Measurements from ENCODE around the gene NUDCD2. TPM values are rescaled to one million over a fixed set of nuclear protein-coding genes. Genes with fewer than 3 reads are reported as not detected.

NUDCD2 gene
- 15.8 and 20.0 TPM in 2 replicates for total RNA-seq (2014; rRNA removed; shearing (Covaris generic))

GRCh38 chr5:163459819-163460561 lies at the start of gene NUDCD2:
Gene NUDCD2 (minus strand): TSS chr5:163460102. CDS start chr5:163460050, 52 bp downstream.

GRCh38 chr5:163505368-163506094 lies 45.6 kb upstream of the NUDCD2 start, which contains the start of gene MAT2B:
Gene MAT2B (plus strand): TSS chr5:163505619. CDS start chr5:163505687, 68 bp downstream.

GRCh38 chr5:163460562-163461171 lies 765 bp upstream of the NUDCD2 start, which contains the start of gene HMMR:
Gene HMMR (plus strand): TSS chr5:163460632. CDS start chr5:163460693, 61 bp downstream.

GRCh38 chr5:163437309-163438182 lies 22.4 kb downstream of the NUDCD2 start, which contains the start of gene CCNG1:
Gene CCNG1 (plus strand): TSS chr5:163437595. CDS start chr5:163439257, 1,662 bp downstream.

Small RNA genes within 50 kb of the gene (small RNA-seq; reads per million reads assigned to genes)
- gene AC008723.1, result not detected

Other genes starting within 250 kb of the NUDCD2 start
- gene CCNG1, start 22.5 kb downstream of the NUDCD2 start, total RNA-seq (2014; rRNA removed; shearing (Covaris generic)), result 94.3 and 95.6 TPM in 2 replicates
- 53.9 and 55.5 TPM in 2 replicates for gene HMMR, start 530 bp upstream of the NUDCD2 start, total RNA-seq (2014; rRNA removed; shearing (Covaris generic))
- 33.7 and 40.2 TPM in 2 replicates for gene MAT2B, start 45.5 kb upstream of the NUDCD2 start, total RNA-seq (2014; rRNA removed; shearing (Covaris generic))